D721Med (cell line): ENCODE measurements around the gene MCTP1.

ENCODE experiments used
- DNase-seq: peaks from one replicate; pipeline ENCODE4 v3.0.0; 2011; ENCODE audit warnings: low spot score; ENCODE audit not compliant: insufficient read length
- FAIRE-seq: peaks from 2 replicates; lab custom pipeline; 2011; peaks lifted over from hg19 to GRCh38; lab: Jason Lieb, UNC
- CTCF ChIP-seq: IDR thresholded peaks from 2 replicates; pipeline ENCODE4 v1.5.1; 2012; ENCODE audit warnings: mild to moderate bottlenecking, control low read depth; ENCODE audit not compliant: insufficient read depth; ENCODE audit errors: missing control alignments

MCTP1 gene

GRCh38 chr5:94812232-94812631 lies 472.7 kb downstream of the MCTP1 start:
- FAIRE-seq (no peak), DNase-seq (no peak)
- no peak for TF ChIP-seq CTCF

GRCh38 chr5:94811331-94811730 lies 473.6 kb downstream of the MCTP1 start:
- FAIRE-seq, result no peak
- no peak for TF ChIP-seq CTCF
- DNase-seq, result no peak

- no peak for TF ChIP-seq CTCF
- FAIRE-seq, result no peak
- no peak for DNase-seq
Measured at GRCh38 chr5:94810877-94811276, 474.0 kb downstream of the MCTP1 start.

GRCh38 chr5:94810281-94810680 lies 474.6 kb downstream of the MCTP1 start:
- DNase-seq (no peak), FAIRE-seq (no peak)
- no peak for TF ChIP-seq CTCF

GRCh38 chr5:94808497-94808896 lies 476.4 kb downstream of the MCTP1 start:
- no peak for DNase-seq
- no peak for FAIRE-seq
- no peak for TF ChIP-seq CTCF

DNA sequence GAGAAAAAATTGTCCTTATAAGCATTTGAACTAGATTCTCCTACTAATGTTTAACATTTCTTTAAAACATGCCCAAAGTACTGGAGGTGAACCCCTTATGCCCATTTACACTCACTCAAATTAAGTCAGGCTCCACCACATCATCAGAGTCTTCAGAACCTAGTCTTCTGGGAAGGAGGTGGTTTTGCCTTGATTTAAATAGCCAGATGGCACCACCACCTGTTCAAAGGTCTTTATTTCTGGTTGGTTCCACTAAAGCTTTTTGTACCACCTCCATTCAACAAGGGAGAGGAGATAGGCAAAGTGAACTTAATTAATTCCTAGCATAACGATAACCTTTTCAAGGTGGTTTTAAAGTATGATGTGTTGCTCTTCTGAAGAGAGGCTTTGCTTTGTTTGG lies 476.9 kb downstream of the MCTP1 start:
- no peak for DNase-seq
- FAIRE-seq, result no peak

DNA sequence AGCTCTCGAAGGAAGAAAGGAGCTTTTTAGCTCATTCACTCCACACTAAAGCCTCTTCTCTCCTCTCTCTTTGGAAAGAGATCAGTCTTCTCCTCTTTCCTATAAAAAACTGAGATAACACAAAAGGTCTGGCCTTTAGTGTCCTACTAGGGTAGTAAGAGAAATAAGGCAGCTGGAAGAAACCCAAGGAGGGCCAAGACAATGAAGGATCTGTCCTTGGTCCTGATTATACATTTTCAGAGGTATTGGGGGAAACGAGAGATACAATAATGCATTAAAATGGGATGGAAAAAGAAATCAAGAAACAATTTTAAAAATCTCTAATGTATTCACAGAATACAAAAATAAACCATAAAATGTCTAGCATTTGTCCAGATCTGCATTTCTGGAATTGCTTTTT lies 482.4 kb downstream of the MCTP1 start:
- no peak for TF ChIP-seq CTCF
- FAIRE-seq (no peak), DNase-seq (no peak)

More for the DNA sequence above, 476.9 kb downstream of the MCTP1 start:
- no peak for TF ChIP-seq CTCF
